ENCODE data around the gene PHACTR4.
"Not testable (repeated sequence)": the region's sequence is repeated elsewhere in the genome, so short reads cannot be mapped to it uniquely, and the experiment has no call there.

The PHACTR4 gene

GRCh38 chr1:28437924-28438699 is 68.6 kb downstream of the PHACTR4 start:
- peak; percentile 92 for DNase-seq

- DNase-seq, result no peak
Observed at GRCh38 chr1:28439320-28439719, 69.8 kb downstream of the PHACTR4 start.

- peak; percentile 41 for DNase-seq
Observed at GRCh38 chr1:28441674-28442073, 72.1 kb downstream of the PHACTR4 start.

GRCh38 chr1:28443550-28443949 is 74.0 kb downstream of the PHACTR4 start:
- DNase-seq, result no peak

- DNase-seq, result no peak
Observed at GRCh38 chr1:28447679-28448078, 78.1 kb downstream of the PHACTR4 start.

- DNase-seq, result not testable (repeated sequence)
Observed at GRCh38 chr1:28448094-28448611, 78.6 kb downstream of the PHACTR4 start.

- peak; percentile 94 for DNase-seq
Observed at GRCh38 chr1:28449904-28450303, 80.4 kb downstream of the PHACTR4 start.

GRCh38 chr1:28450561-28450960 is 81.0 kb downstream of the PHACTR4 start:
- DNase-seq, result no peak

GRCh38 chr1:28451011-28451410 is 81.5 kb downstream of the PHACTR4 start:
- no peak for DNase-seq

GRCh38 chr1:28456078-28456477 is 86.5 kb downstream of the PHACTR4 start:
- DNase-seq, result peak; percentile 54

GRCh38 chr1:28457678-28458077 is 88.1 kb downstream of the PHACTR4 start:
- no peak for DNase-seq

- no peak for DNase-seq
Observed at GRCh38 chr1:28458237-28459228, 89.0 kb downstream of the PHACTR4 start.

GRCh38 chr1:28466226-28466778 is 96.8 kb downstream of the PHACTR4 start:
- no peak for DNase-seq

GRCh38 chr1:28470146-28470545 is 100.6 kb downstream of the PHACTR4 start:
- no peak for DNase-seq

GRCh38 chr1:28479497-28479896 is 110.0 kb downstream of the PHACTR4 start:
- DNase-seq, result not testable (repeated sequence)

- no peak for DNase-seq
Observed at GRCh38 chr1:28480308-28480707, 110.8 kb downstream of the PHACTR4 start.

GRCh38 chr1:28482138-28482537 is 112.6 kb downstream of the PHACTR4 start:
- DNase-seq, result no peak

GRCh38 chr1:28482702-28483101 is 113.2 kb downstream of the PHACTR4 start:
- DNase-seq, result no peak

- DNase-seq, result no peak
Observed at GRCh38 chr1:28494737-28495136, 125.2 kb downstream of the PHACTR4 start.

GRCh38 chr1:28499553-28499952 is 130.0 kb downstream of the PHACTR4 start:
- DNase-seq, result no peak

- no peak for DNase-seq
Observed at GRCh38 chr1:28501925-28502324, 132.4 kb downstream of the PHACTR4 start.

- no peak for DNase-seq
Observed at GRCh38 chr1:28503117-28503516, 133.6 kb downstream of the PHACTR4 start.
